Astrocyte (in vitro differentiated cells and primary cell): ENCODE results near the gene PCDHA5.
"Not testable (repeated sequence)": the region's sequence is repeated elsewhere in the genome, so short reads cannot be mapped to it uniquely, and the experiment has no call there.

Experiments
- CTCF ChIP-seq: IDR thresholded peaks from 2 replicates; pipeline ENCODE4 v1.5.1; 2011; ENCODE audit warnings: low read depth, mild to moderate bottlenecking, inconsistent platforms, low read length, moderate library complexity; ENCODE audit not compliant: insufficient read depth
- EZH2 ChIP-seq: IDR thresholded peaks from 2 replicates; pipeline ENCODE4 v1.6.1; 2012; ENCODE audit warnings: mild to moderate bottlenecking, low read length, inconsistent platforms; ENCODE audit not compliant: insufficient read depth

GRCh38 chr5:140848139-140849102 lies 27.0 kb downstream of the PCDHA5 start, which contains the start of gene PCDHA9:
- TF ChIP-seq CTCF, EZH2: not testable (repeated sequence)
